AG09319 (cell line): ENCODE data around the gene SRD5A2.

Source experiments
- DNase-seq: peaks from one replicate; pipeline ENCODE4 v3.0.0-alpha.2; 2010; ENCODE audit warnings: low read depth; ENCODE audit errors: extremely low read depth
- TF ChIP-seq, protein P1 (sequence below): IDR thresholded peaks from 2 replicates; pipeline ENCODE4 v1.5.1; 2011; ENCODE audit warnings: low read depth, mild to moderate bottlenecking, inconsistent platforms, low read length, moderate library complexity

The SRD5A2 gene

DNA sequence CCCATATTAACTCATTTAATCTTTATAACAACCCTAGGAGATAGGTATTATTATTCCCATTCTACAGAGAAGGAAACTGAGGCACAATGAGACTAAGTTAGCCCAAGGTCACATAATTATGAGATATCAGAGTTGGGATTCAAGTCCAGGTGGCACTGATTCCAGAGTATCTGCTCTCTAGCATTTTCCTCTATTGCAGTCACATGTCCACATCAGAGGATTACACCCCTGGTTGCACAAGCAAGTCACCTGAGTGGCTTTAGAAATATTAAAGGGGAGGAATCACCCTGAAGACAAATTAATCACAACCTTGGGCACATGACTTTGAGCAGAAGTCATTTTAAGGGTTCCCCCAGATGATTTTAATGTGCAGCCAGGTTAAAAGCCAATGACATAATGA is 23.8 kb downstream of the SRD5A2 start:
- no peak for DNase-seq
- TF ChIP-seq, protein P1, sequence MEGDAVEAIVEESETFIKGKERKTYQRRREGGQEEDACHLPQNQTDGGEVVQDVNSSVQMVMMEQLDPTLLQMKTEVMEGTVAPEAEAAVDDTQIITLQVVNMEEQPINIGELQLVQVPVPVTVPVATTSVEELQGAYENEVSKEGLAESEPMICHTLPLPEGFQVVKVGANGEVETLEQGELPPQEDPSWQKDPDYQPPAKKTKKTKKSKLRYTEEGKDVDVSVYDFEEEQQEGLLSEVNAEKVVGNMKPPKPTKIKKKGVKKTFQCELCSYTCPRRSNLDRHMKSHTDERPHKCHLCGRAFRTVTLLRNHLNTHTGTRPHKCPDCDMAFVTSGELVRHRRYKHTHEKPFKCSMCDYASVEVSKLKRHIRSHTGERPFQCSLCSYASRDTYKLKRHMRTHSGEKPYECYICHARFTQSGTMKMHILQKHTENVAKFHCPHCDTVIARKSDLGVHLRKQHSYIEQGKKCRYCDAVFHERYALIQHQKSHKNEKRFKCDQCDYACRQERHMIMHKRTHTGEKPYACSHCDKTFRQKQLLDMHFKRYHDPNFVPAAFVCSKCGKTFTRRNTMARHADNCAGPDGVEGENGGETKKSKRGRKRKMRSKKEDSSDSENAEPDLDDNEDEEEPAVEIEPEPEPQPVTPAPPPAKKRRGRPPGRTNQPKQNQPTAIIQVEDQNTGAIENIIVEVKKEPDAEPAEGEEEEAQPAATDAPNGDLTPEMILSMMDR, result no peak

DNA sequence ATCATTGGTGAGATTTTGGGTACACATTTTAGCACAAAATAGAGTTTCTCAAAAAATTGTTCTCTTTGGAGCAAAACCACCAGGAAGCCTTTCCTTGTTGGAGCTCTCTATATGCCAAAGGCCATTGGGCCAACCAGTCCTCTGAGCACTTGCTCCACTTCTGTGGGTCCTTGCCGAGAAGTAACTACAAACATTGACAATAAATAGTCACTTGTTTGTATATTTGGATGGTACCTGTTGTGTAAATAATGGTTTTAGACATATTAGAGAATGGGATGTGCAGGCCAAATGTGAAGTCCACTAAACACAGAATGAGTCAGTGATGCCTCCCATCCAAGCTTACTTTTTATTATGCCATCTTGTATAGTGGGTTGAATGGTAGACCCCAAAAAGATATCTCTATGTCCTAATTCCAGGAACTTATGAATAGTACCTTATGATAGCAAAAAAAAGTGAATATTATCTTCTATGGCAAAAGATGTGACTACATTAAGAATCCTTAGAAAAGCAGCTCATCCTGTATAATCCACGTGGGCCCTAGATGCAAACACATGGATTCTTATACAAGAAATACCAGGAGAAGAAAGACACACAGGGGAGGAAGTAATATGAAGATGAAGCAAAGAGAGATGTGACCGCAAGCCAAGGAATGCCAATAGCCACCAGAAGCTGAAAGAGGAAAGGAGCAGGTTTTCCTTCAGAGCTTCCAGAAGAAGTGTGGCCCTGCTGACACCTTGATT is 24.6 kb downstream of the SRD5A2 start:
- DNase-seq, result no peak
- TF ChIP-seq, protein P1, result no peak

DNA sequence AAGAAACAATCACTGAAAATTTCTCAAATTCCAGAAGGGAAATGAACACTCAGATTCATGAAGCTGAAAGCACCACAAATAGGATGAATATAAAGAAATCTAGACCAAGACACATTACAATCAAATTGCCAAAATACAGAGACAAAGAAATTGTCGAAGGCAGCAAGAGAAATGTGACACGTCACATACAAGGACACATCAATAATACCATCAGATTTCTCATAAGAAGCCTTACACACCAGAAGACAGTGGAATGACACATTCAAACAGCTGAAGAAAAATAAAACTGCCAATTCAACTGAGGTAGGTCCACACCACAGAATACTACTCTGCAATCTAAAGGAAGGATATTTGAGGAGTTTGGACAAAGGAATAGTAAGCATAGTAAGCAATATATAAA is 27.4 kb downstream of the SRD5A2 start:
- no peak for DNase-seq

DNA sequence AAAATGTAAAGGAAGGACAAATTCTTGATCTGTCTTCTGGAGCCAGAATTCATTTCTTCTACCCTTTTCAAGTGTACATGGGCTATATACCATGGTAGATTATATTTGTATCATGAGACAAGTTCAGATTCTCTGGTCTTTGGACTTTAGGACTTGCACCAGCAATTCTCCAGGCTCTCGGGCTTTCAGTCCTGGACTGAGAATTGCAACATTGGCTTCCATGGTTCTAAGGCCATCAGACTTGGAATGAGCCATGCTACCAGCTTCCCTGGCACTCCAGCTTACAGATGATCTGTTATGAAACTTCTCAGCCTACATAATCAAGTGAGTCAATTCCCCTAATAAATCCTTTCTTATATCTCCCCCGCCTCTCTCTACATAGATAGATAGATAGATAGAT is 33.3 kb downstream of the SRD5A2 start:
- DNase-seq, result no peak
- TF ChIP-seq, protein P1, result no peak

More for the DNA sequence above, 27.4 kb downstream of the SRD5A2 start:
- TF ChIP-seq, protein P1, result no peak

DNA sequence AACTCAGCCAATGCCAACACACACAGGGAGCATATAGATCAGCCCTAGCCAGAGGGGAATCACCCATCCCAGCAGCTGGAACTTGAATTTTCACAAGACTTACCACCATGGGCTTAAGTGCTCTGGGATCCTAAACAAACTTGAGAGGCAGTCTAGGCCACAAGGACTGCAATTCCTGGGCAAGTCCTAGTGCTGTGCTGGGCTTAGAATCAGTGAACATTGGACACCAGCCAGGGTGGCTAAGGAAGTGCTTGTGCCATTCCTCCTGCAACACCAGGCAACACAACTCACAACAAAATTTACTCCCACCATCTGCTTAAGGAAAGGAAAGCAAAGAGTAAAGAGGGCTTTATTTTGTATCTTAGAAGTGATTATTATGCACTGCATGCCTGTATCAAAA is 38.9 kb downstream of the SRD5A2 start:
- TF ChIP-seq, protein P1, result no peak
- DNase-seq, result no peak

DNA sequence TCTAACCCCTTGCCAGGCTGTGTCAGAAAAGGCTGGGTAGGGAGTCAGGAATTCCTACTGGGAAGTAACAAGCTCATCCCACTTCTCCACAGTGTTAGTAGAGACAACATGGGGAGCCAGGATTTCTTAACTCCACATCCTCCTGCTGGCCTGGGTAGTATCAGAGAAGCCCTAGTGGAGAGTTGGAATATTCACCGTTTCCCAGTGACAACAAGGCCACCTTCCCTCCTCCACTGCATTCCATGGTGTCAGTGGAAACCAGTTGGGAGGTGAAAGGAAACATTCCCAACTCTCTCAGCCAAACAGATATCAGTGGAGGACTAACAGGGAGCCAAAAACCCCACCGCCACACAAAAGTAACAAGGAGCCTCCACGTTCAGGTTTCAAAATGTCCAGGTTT is 41.2 kb downstream of the SRD5A2 start:
- TF ChIP-seq, protein P1, result no peak
- DNase-seq, result no peak

DNA sequence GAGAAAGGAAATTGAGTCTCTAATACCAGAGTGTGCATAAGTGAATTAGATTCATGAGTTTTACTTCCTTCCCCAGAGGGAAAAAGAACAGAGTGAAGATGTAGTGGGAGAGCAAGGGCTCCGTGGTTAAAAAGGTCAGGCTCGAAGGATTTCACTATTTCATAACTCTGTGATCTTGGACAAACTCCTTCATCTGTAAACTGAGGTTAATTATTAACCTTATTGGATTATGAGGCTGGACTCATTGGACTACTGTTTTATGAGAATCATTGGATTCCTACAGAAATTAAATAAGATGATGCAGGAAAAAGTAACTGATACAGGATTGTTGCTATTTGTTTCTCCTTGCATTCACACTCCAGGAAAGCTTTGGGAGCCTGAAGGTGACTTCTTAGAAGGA is 45.0 kb downstream of the SRD5A2 start:
- no peak for DNase-seq
- TF ChIP-seq, protein P1, result no peak
